Measurements from ENCODE around the gene RNU7-1. TPM values are rescaled to one million over a fixed set of nuclear protein-coding genes. Genes with fewer than 3 reads are reported as not detected.

The RNU7-1 gene
- total RNA-seq, 1 donor from 2014 or later: not detected

- no peaks in the 10 kb centered on the region for H3K27me3 Mint-ChIP-seq (ENCODE audit: insufficient read depth)
- no peak overlapping the region for H3K4me3 Mint-ChIP-seq
- peaks cover 12% of the 10 kb centered on the region for H3K4me1 Mint-ChIP-seq (ENCODE audit: low read depth)
- no peaks in the 10 kb centered on the region for H3K9me3 Mint-ChIP-seq
- no peak for DNase-seq (ENCODE audit: low spot score)
- H3K36me3 Mint-ChIP-seq (ENCODE audit: low read depth): peaks cover 53% of the 10 kb centered on the region
- no peak overlapping the region for H3K27ac Mint-ChIP-seq
- intact Hi-C loops (cut with micrococcal nuclease): no loop called here
Measured at GRCh38 chr12:6977653-6978052, 34.0 kb downstream of the RNU7-1 start.

DNA sequence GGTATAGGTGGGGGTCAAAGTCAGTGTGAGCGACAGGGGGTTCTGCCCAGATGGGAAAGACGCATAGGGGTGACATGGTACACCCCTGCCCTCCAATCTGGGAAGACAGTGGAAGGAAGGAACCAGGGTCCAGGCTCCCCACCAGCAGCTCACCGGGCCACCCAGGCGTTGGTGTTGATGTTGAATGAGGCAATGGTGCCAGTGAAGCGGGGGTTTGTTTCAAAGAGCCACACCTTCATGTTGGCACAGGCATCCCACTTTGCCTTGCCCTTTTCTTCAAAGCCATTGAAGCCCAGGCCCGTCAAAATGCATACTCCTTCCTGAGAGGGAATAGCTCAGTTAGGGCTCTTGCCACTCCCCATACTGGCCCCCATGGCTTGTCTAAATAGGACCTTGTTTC lies 34.6 kb downstream of the RNU7-1 start:
- Mint-ChIP-seq H3K9me3 (no peaks in the 10 kb centered on the region), H3K27ac (no peak overlapping the region), H3K4me3 (no peak overlapping the region), H3K27me3 (ENCODE audit: insufficient read depth) (no peaks in the 10 kb centered on the region), H3K36me3 (ENCODE audit: low read depth) (peaks cover 57% of the 10 kb centered on the region), H3K4me1 (ENCODE audit: low read depth) (peaks cover 7% of the 10 kb centered on the region)
- DNase-seq (ENCODE audit: low spot score): no peak
- intact Hi-C loops (cut with micrococcal nuclease): no loop called here

GRCh38 chr12:6978611-6979011 lies 35.0 kb downstream of the RNU7-1 start:
- Mint-ChIP-seq H3K4me1 (ENCODE audit: low read depth) (peaks cover 6% of the 10 kb centered on the region), H3K4me3 (no peak overlapping the region), H3K27ac (peak overlapping the region; percentile 13), H3K9me3 (no peaks in the 10 kb centered on the region), H3K36me3 (ENCODE audit: low read depth) (peaks cover 57% of the 10 kb centered on the region), H3K27me3 (ENCODE audit: insufficient read depth) (no peaks in the 10 kb centered on the region)
- intact Hi-C loops (cut with micrococcal nuclease): no loop called here
- DNase-seq (ENCODE audit: low spot score): no peak

DNA sequence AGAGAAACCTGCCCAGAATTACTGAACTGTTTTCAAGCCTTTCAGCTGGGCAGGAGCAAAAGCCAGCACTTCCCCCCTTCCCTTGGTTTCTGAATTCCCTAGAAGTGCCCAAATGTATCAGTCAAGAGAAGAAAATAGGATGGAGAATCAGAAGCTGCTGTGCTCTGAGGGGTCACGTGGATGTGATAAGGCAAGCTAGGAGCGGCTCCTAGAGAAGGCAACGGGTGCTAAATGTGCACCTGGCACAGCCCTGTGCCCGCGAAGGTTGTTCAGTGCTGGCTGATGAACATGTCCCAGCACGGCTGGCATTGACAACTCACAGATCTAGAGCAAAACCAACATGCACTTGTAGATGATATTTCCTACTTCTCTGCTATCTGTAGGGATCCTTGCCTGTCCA lies 35.4 kb downstream of the RNU7-1 start:
- H3K9me3 Mint-ChIP-seq: no peaks in the 10 kb centered on the region
- peaks cover 56% of the 10 kb centered on the region for H3K36me3 Mint-ChIP-seq (ENCODE audit: low read depth)
- H3K27ac Mint-ChIP-seq: peak overlapping the region; percentile 13
- H3K27me3 Mint-ChIP-seq (ENCODE audit: insufficient read depth): no peaks in the 10 kb centered on the region
- intact Hi-C loops (cut with micrococcal nuclease): no loop called here
- H3K4me3 Mint-ChIP-seq: no peak overlapping the region
- peaks cover 1% of the 10 kb centered on the region for H3K4me1 Mint-ChIP-seq (ENCODE audit: low read depth)
- DNase-seq (ENCODE audit: low spot score): no peak

DNA sequence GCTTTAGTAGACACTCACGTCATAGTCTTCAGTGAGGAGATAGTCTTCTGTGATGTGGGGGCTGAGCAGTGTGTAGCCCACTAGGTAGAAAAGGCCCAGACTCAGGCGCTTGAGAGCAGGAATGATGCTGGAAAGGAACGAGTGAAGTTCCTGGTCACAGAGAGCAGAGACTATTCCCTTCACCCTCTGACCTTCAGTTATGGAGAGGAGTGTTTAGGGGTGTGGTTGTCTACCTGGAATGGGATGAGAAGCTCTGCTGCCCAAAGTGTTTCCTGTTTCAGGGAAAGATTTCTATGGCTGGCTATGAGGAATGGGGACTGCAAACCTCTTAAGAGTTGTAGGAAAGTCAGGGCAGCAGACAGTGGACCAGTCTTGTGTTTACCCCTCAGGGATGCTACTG lies 35.8 kb downstream of the RNU7-1 start:
- no peaks in the 10 kb centered on the region for H3K27me3 Mint-ChIP-seq (ENCODE audit: insufficient read depth)
- DNase-seq (ENCODE audit: low spot score): no peak
- no peaks in the 10 kb centered on the region for H3K4me1 Mint-ChIP-seq (ENCODE audit: low read depth)
- peaks cover 54% of the 10 kb centered on the region for H3K36me3 Mint-ChIP-seq (ENCODE audit: low read depth)
- intact Hi-C loops (cut with micrococcal nuclease): no loop called here
- H3K4me3 Mint-ChIP-seq: no peak overlapping the region
- H3K27ac Mint-ChIP-seq: no peak overlapping the region
- H3K9me3 Mint-ChIP-seq: no peaks in the 10 kb centered on the region

- H3K4me3 Mint-ChIP-seq: no peak overlapping the region
- H3K4me1 Mint-ChIP-seq (ENCODE audit: low read depth): no peaks in the 10 kb centered on the region
- peaks cover 51% of the 10 kb centered on the region for H3K36me3 Mint-ChIP-seq (ENCODE audit: low read depth)
- no peaks in the 10 kb centered on the region for H3K9me3 Mint-ChIP-seq
- no peak overlapping the region for H3K27ac Mint-ChIP-seq
- intact Hi-C loops (cut with micrococcal nuclease): no loop called here
- no peaks in the 10 kb centered on the region for H3K27me3 Mint-ChIP-seq (ENCODE audit: insufficient read depth)
- no peak for DNase-seq (ENCODE audit: low spot score)
Measured at GRCh38 chr12:6980075-6980474, 36.5 kb downstream of the RNU7-1 start.

DNA sequence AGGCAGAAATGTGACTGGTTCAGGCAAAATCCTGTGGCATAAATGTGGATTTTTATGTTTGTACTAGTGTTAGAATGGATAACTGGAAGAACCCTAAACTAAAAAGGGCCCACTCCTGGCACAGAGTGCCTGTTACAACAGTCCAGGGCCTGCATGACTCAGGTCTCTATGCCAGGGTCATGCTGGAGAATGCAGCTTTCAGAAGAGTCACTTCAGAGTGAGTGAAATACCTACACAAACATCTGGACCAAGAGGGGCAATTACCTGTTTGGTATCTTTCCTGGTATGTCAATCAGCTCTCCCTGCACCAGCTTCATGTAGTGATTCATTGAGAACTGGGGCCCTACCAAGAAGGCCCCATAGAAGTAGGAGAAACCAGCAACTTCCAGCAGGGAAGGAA lies 37.1 kb downstream of the RNU7-1 start:
- intact Hi-C loops (cut with micrococcal nuclease): no loop called here
- Mint-ChIP-seq H3K27me3 (ENCODE audit: insufficient read depth) (no peaks in the 10 kb centered on the region), H3K36me3 (ENCODE audit: low read depth) (peaks cover 45% of the 10 kb centered on the region), H3K4me1 (ENCODE audit: low read depth) (no peaks in the 10 kb centered on the region), H3K27ac (no peak overlapping the region), H3K4me3 (no peak overlapping the region), H3K9me3 (no peaks in the 10 kb centered on the region)
- no peak for DNase-seq (ENCODE audit: low spot score)

DNA sequence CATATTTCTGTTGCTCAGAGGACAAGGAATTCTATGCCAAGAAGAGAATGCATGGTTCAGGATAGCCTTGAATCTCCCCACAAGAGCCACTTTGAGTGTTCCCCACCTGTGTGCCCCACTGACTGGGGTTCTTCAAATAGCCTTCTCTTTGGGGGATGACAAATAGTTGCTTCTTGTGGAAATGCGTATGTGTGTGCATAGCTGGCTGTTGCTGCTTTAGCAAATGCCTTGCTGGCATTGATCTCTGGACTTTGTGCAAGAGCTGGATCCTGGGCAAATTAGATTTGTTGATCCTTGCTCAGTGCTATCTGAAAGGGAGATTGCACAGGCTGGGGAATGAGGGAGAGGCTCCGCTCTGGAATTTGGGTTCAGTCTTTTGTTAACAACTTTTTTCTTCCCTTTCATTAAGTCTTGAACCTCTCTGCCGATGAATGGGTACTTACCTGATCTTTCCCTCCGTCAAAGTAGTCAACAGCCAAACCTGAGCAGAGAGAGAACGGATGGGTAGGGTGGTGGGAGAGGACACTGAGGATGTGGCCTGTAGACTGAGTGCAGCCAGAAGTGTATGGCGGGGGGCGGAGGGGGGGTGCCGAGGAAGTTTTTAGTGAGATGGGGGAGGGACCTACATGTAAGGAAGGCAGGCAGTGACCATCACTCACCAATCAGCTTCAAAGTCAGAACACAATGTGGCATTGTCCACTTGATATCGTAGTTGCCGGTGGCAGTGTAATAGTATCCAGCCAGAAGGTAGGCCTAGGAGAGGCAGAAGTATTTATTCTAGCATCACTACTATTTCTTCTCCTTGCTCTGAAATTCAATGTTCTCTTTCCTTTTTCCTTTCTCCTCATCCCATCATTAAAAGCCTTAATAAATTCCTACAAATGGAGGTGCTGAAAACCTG lies 37.8 kb downstream of the RNU7-1 start:
- Mint-ChIP-seq H3K36me3 (ENCODE audit: low read depth) (peaks cover 43% of the 10 kb centered on the region), H3K27ac (no peak overlapping the region), H3K9me3 (no peaks in the 10 kb centered on the region), H3K4me1 (ENCODE audit: low read depth) (no peaks in the 10 kb centered on the region), H3K27me3 (ENCODE audit: insufficient read depth) (no peaks in the 10 kb centered on the region), H3K4me3 (no peak overlapping the region)
- intact Hi-C loops (cut with micrococcal nuclease): no loop called here
- no peak for DNase-seq (ENCODE audit: low spot score)

DNA sequence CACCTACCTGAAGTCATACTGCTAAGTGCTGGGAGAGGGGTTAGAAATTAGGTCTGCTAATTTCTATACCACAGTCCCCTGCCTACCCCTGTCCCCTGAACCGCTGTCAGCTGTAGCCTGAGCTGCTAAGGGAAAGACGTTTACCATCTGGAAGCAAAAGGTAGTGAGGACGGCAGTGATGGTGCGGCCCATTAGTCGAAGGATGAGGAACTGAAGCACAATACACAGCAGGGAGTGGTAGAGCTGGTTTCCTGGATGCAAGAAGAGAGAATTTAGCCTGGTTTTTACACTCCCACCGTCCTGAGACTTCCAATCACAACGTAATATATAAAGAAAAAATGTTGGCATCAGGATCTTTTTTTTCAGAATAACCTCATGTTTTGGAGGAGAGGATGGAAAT lies 38.9 kb downstream of the RNU7-1 start:
- Mint-ChIP-seq H3K9me3 (no peaks in the 10 kb centered on the region), H3K27ac (no peak overlapping the region), H3K27me3 (ENCODE audit: insufficient read depth) (no peaks in the 10 kb centered on the region), H3K4me1 (ENCODE audit: low read depth) (no peaks in the 10 kb centered on the region), H3K36me3 (ENCODE audit: low read depth) (peaks cover 37% of the 10 kb centered on the region), H3K4me3 (no peak overlapping the region)
- intact Hi-C loops (cut with micrococcal nuclease): no loop called here
- no peak for DNase-seq (ENCODE audit: low spot score)

- no peaks in the 10 kb centered on the region for H3K27me3 Mint-ChIP-seq (ENCODE audit: insufficient read depth)
Measured at GRCh38 chr12:6987956-6988553, 44.4 kb downstream of the RNU7-1 start.

More at GRCh38 chr12:6987956-6988553, 44.4 kb downstream of the RNU7-1 start:
- Mint-ChIP-seq H3K4me1 (ENCODE audit: low read depth) (no peaks in the 10 kb centered on the region), H3K9me3 (no peaks in the 10 kb centered on the region), H3K27ac (no peak overlapping the region), H3K4me3 (no peak overlapping the region), H3K36me3 (ENCODE audit: low read depth) (peaks cover 20% of the 10 kb centered on the region)
- intact Hi-C loops (cut with micrococcal nuclease): no loop called here
- DNase-seq (ENCODE audit: low spot score): no peak

Other genes with a start within 250 kb of the RNU7-1 start
- 0.07 and 0.08 TPM in 2 replicates for gene PIANP, start 243.0 kb upstream of the RNU7-1 start, total RNA-seq
- 34.6 and 36.2 TPM in 2 replicates for gene COPS7A, start 219.8 kb upstream of the RNU7-1 start, total RNA-seq
- gene MLF2, start 190.7 kb upstream of the RNU7-1 start, total RNA-seq: 159 and 161 TPM in 2 replicates
- 247 and 262 TPM in 2 replicates for gene PTMS, start 177.5 kb upstream of the RNU7-1 start, total RNA-seq
- 268 and 275 TPM in 2 replicates for gene LAG3, start 171.3 kb upstream of the RNU7-1 start, total RNA-seq
- 311 TPM in 2 replicates for gene CD4, start 154.3 kb upstream of the RNU7-1 start, total RNA-seq
- gene GPR162, start 122.0 kb upstream of the RNU7-1 start, total RNA-seq: 0.29 and 0.32 TPM in 2 replicates
- gene P3H3, start 115.4 kb upstream of the RNU7-1 start, total RNA-seq: 3.5 and 4.0 TPM in 2 replicates
- gene GNB3, start 102.9 kb upstream of the RNU7-1 start, total RNA-seq: 1.6 and 1.7 TPM in 2 replicates
- gene CDCA3, start 92.5 kb upstream of the RNU7-1 start, total RNA-seq: 27.2 and 32.5 TPM in 2 replicates
- 116 and 127 TPM in 2 replicates for gene USP5, start 91.7 kb upstream of the RNU7-1 start, total RNA-seq
- gene TPI1, start 76.3 kb upstream of the RNU7-1 start, total RNA-seq: 1,427 and 1,438 TPM in 2 replicates
- 3.4 and 4.7 TPM in 2 replicates for gene SPSB2, start 70.5 kb upstream of the RNU7-1 start, total RNA-seq
- gene LRRC23, start 39.0 kb upstream of the RNU7-1 start, total RNA-seq: 5.3 and 5.6 TPM in 2 replicates
- gene ENO2, start 29.2 kb upstream of the RNU7-1 start, total RNA-seq: 147 and 156 TPM in 2 replicates
- 70.8 and 71.2 TPM in 2 replicates for gene ATN1, start 15.9 kb upstream of the RNU7-1 start, total RNA-seq
- gene C12orf57, start 206 bp downstream of the RNU7-1 start, total RNA-seq: 190 and 197 TPM in 2 replicates
- gene PTPN6, start 7.5 kb downstream of the RNU7-1 start, total RNA-seq: 332 and 341 TPM in 2 replicates
- 456 and 469 TPM in 2 replicates for gene PHB2, start 26.8 kb downstream of the RNU7-1 start, total RNA-seq
- gene EMG1, start 27.1 kb downstream of the RNU7-1 start, total RNA-seq: 132 and 134 TPM in 2 replicates
- gene LPCAT3, start 74.7 kb downstream of the RNU7-1 start, total RNA-seq: 27.9 and 30.0 TPM in 2 replicates
- gene C1S, start 116.9 kb downstream of the RNU7-1 start, total RNA-seq: 1.6 and 2.4 TPM in 2 replicates
- gene C1R, start 148.6 kb downstream of the RNU7-1 start, total RNA-seq: 1.7 and 2.0 TPM in 2 replicates
- gene C1RL, start 165.4 kb downstream of the RNU7-1 start, total RNA-seq: 21.5 and 21.8 TPM in 2 replicates
- 0.51 TPM in 1 of 2 replicates, not detected in the other for gene RBP5, start 185.1 kb downstream of the RNU7-1 start, total RNA-seq
- 48.5 and 50.8 TPM in 2 replicates for gene CLSTN3, start 186.6 kb downstream of the RNU7-1 start, total RNA-seq
- gene PEX5, start 245.9 kb downstream of the RNU7-1 start, total RNA-seq: 39.9 and 42.4 TPM in 2 replicates

All from activated T-helper 1 cell treated with anti-CD3 and anti-CD28 coated beads, Interleukin-12 subunit alpha, Interleukin-12 subunit beta, Interleukin-2, Interleukin-4 antibody, amounts not matched to agents 30 ng/mL and 10 ng/mL and 1 ng/mL, durations not matched to agents 14 hours and 24 hours and 36 hours (primary cell).